IPS DF 6.9 (cell line): ENCODE measurements around the gene DNASE2B.
"Not testable (repeated sequence)": the region's sequence is repeated elsewhere in the genome, so short reads cannot be mapped to it uniquely, and the experiment has no call there.

Source experiments
- DNase-seq: peaks from one replicate; pipeline ENCODE4 v3.0.0-alpha.2; 2013; ENCODE audit warnings: low read depth, low spot score
- H3K27ac ChIP-seq: one replicate; pipeline ENCODE4 v1.5.1; 2013; ENCODE audit warnings: low read length, control low read depth
- H3K27me3 ChIP-seq: 2 replicates; pipeline ENCODE4 v1.6.1; 2013; ENCODE audit warnings: mild to moderate bottlenecking, low read length; ENCODE audit not compliant: control insufficient read depth, insufficient read depth
- H3K36me3 ChIP-seq: 2 replicates; pipeline ENCODE4 v1.6.1; 2013; ENCODE audit warnings: low read length; ENCODE audit not compliant: control insufficient read depth, insufficient read depth
- H3K4me1 ChIP-seq: 2 replicates; pipeline ENCODE4 v1.6.1; 2013; ENCODE audit warnings: low read length; ENCODE audit not compliant: control insufficient read depth, insufficient read depth
- H3K4me3 ChIP-seq: 2 replicates; pipeline ENCODE4 v1.5.1; 2013; ENCODE audit warnings: mild to moderate bottlenecking, low read length
- H3K9me3 ChIP-seq: 2 replicates; pipeline ENCODE4 v1.6.1; 2013; ENCODE audit warnings: low read length, inconsistent platforms; ENCODE audit not compliant: control insufficient read depth, insufficient read depth
- WGBS: extraction: QIAGEN DNeasy Blood & Tissue Kit; methylation state at CpG from one replicate; pipeline ENCODE4 v1.1.7; 2013; ENCODE audit warnings: mixed read lengths, missing lambda C conversion rate; ENCODE audit not compliant: insufficient read length, insufficient coverage; 5-methylcytosine and 5-hydroxymethylcytosine counted together

Gene DNASE2B

GRCh38 chr1:84433258-84434080, 35.2 kb downstream of the DNASE2B start:
- Histone ChIP-seq H3K4me3 (no peak overlapping the region), H3K4me1 (peaks cover 2% of the 10 kb centered on the region; the same call in 1 of the 2 replicates), H3K27me3 (no peaks in the 10 kb centered on the region), H3K27ac (no peak overlapping the region), H3K36me3 (no peaks in the 10 kb centered on the region), H3K9me3 (no peaks in the 10 kb centered on the region)
- peak; percentile 25 for DNase-seq
- WGBS, result no CpG with 5 or more reads among the region's 11 CpGs

- peaks cover 2% of the 10 kb centered on the region; the same call in 1 of the 2 replicates for H3K4me1 ChIP-seq
- no peaks in the 10 kb centered on the region for H3K27me3 ChIP-seq
- WGBS, result no CpG with 5 or more reads among the region's 6 CpGs
- H3K9me3 ChIP-seq, result no peaks in the 10 kb centered on the region
- no peak overlapping the region for H3K4me3 ChIP-seq
- H3K27ac ChIP-seq, result no peak overlapping the region
- no peaks in the 10 kb centered on the region for H3K36me3 ChIP-seq
- no peak for DNase-seq
Measured at GRCh38 chr1:84434081-84434769, 35.9 kb downstream of the DNASE2B start.

DNA sequence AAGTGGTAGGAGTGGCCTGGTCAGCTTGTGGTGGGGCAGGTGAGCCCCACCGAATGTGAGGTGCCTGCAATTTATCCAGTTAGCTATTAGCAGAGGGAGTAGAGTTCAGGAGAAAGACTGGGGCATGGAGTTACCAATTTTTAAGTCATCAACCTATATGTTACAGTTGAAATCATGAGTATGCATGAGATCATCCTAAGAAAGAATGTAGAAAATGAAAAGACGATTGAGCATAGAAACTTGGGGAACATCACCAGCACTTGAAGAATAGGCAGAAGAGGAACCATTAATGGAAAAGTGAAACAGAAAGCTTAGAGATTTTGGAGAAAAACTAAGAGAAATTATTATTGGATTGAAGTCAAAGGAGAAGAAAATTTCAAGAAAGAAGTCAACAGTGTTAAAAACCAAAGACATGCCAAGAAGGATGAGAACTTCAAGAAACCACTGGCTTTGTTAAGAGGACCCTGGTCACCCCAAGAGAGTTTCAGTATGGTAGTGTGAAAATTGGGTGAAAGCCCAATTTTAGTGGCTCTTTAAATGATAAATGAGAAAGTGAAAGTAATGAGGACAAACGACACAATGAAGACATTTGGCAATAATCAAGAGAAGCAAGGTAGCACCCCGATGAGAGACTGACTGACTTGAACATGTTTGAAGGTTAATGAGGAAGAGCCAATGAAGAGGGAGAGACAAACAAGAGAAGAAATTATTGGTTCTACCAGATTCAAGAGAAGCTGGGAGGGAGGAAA, 36.7 kb downstream of the DNASE2B start:
- no peak overlapping the region for H3K27ac ChIP-seq
- H3K4me1 ChIP-seq, result peaks cover 2% of the 10 kb centered on the region; the same call in 1 of the 2 replicates
- H3K27me3 ChIP-seq, result no peaks in the 10 kb centered on the region
- no CpG with 5 or more reads among the region's 4 CpGs for WGBS
- H3K4me3 ChIP-seq, result no peak overlapping the region
- no peak for DNase-seq
- no peaks in the 10 kb centered on the region for H3K9me3 ChIP-seq
- no peaks in the 10 kb centered on the region for H3K36me3 ChIP-seq

GRCh38 chr1:84436876-84437655, 38.8 kb downstream of the DNASE2B start:
- Histone ChIP-seq H3K27ac (no peak overlapping the region), H3K4me3 (no peak overlapping the region)
- no CpG with 5 or more reads among the region's 5 CpGs for WGBS

GRCh38 chr1:84442256-84442655, 44.0 kb downstream of the DNASE2B start:
- H3K4me3 ChIP-seq, result no peak overlapping the region
- no peak for DNase-seq
- WGBS, result no CpG with 5 or more reads among the region's 2 CpGs
- peaks cover under 1% of the 10 kb centered on the region; the same call in 1 of the 2 replicates for H3K4me1 ChIP-seq
- H3K27ac ChIP-seq, result no peak overlapping the region
- H3K27me3 ChIP-seq, result no peaks in the 10 kb centered on the region
- H3K36me3 ChIP-seq, result no peaks in the 10 kb centered on the region
- H3K9me3 ChIP-seq, result no peaks in the 10 kb centered on the region

More at GRCh38 chr1:84436876-84437655, 38.8 kb downstream of the DNASE2B start:
- H3K36me3 ChIP-seq, result no peaks in the 10 kb centered on the region
- no peaks in the 10 kb centered on the region for H3K9me3 ChIP-seq
- no peak for DNase-seq
- H3K4me1 ChIP-seq, result peaks cover 2% of the 10 kb centered on the region; the same call in 1 of the 2 replicates
- no peaks in the 10 kb centered on the region for H3K27me3 ChIP-seq

DNA sequence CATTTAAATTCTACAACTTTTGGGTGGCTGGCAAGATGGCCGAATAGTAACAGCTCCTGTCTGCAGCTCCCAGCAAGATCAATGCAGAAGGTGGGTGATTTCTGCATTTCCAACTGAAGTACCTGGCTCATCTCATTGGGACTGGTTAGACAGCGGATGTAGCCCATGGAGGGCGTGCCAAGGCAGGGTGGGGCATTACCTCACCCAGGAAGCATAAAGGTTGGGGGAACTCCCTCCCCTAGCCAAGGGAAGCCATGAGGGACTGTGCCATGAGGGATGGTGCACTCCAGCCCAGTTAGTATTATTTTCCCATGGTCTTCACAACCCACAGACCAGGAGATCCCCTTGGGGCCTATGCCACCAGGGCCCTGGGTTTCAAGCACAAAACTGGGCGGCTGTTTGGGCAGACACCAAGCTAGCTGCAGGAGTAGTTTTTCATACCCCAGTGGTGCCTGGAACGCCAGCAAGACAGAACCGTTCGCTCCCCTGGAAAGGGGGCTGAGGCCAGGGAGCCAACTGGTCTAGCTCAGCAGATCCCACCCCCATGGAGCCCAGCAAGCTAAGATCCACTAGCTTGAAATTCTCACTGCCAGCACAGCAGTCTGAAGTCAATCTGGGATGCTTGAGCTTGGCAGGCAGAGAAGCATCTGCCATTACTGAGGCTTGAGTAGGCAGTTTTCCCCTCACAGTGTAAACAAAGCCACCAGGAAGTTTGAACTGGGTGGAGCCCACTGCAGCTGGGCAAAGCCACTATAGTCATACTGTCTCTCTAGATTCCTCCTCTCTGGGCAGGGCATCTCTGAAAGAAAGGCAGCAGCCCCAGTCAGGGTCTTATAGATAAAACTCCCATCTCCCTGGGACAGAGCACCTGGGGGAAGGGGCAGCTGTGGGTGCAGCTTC, 44.7 kb downstream of the DNASE2B start:
- H3K9me3 ChIP-seq, H3K4me1 ChIP-seq, H3K27ac ChIP-seq, H3K36me3 ChIP-seq, H3K27me3 ChIP-seq, DNase-seq, H3K4me3 ChIP-seq: not testable (repeated sequence)
- WGBS, result no CpG with 5 or more reads among the region's 7 CpGs

GRCh38 chr1:84448704-84449103, 50.4 kb downstream of the DNASE2B start:
- H3K27ac ChIP-seq, H3K9me3 ChIP-seq, H3K4me1 ChIP-seq, H3K4me3 ChIP-seq, H3K36me3 ChIP-seq, DNase-seq, H3K27me3 ChIP-seq: not testable (repeated sequence)
- WGBS, result no CpG with 5 or more reads among the region's 3 CpGs

GRCh38 chr1:84450910-84451309, 52.6 kb downstream of the DNASE2B start:
- no peaks in the 10 kb centered on the region for H3K27me3 ChIP-seq
- no peaks in the 10 kb centered on the region for H3K36me3 ChIP-seq
- no peak overlapping the region for H3K27ac ChIP-seq
- no peaks in the 10 kb centered on the region for H3K9me3 ChIP-seq
- H3K4me1 ChIP-seq, result no peaks in the 10 kb centered on the region
- WGBS, result no CpG with 5 or more reads among the region's 2 CpGs
- H3K4me3 ChIP-seq, result no peak overlapping the region
- no peak for DNase-seq

DNA sequence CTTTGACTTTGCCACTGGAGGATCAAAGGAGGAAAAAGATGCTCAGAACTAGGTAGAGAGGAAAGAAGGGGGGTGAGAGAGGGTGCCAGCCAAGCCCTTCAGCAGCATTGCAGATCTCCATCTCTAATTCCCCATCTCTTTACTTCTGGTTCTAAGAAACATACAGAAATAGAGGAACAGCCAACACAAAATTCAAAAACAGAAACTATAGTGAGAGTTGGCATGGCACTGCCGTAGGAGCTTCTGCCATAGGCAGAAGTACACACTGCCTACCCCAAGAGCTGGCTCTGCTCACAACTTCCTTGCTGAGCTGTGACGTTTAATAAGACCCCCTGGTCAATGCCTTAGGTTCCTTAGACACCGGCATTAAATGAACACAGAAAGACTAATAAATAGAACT, 54.2 kb downstream of the DNASE2B start:
- Histone ChIP-seq H3K9me3 (no peaks in the 10 kb centered on the region), H3K27ac (no peak overlapping the region), H3K4me1 (no peaks in the 10 kb centered on the region), H3K27me3 (no peaks in the 10 kb centered on the region), H3K36me3 (no peaks in the 10 kb centered on the region), H3K4me3 (no peak overlapping the region)
- WGBS, result no CpG with 5 or more reads among the region's 3 CpGs
- no peak for DNase-seq
